Stimulated activated naive CD8-positive, alpha-beta T cell treated with anti-CD3 and anti-CD28 coated beads, Interleukin-15, Interleukin-2, amounts not matched to agents 100 ng/mL and 50 ng/mL, for 24 hours (primary cell): ENCODE measurements around the gene PTPRK.
"Not testable (repeated sequence)": the region's sequence is repeated elsewhere in the genome, so short reads cannot be mapped to it uniquely, and the experiment has no call there.

ENCODE experiments used
- H3K27ac Mint-ChIP-seq: one replicate; pipeline ENCODE4 v1.8.0; 2021; ENCODE audit warnings: mild to moderate bottlenecking, mixed read lengths
- H3K27me3 Mint-ChIP-seq: one replicate; pipeline ENCODE4 v1.8.0; 2021; ENCODE audit warnings: mixed read lengths
- H3K36me3 Mint-ChIP-seq: one replicate; pipeline ENCODE4 v1.8.0; 2021; ENCODE audit warnings: low read depth, mixed read lengths
- H3K4me1 Mint-ChIP-seq: one replicate; pipeline ENCODE4 v1.8.0; 2021; ENCODE audit warnings: low read depth, mixed read lengths
- H3K4me3 Mint-ChIP-seq: one replicate; pipeline ENCODE4 v1.8.0; 2021; ENCODE audit warnings: mild to moderate bottlenecking, mixed read lengths
- H3K9me3 Mint-ChIP-seq: one replicate; pipeline ENCODE4 v1.8.0; 2021; ENCODE audit warnings: mixed read lengths

PTPRK gene

GRCh38 chr6:128024046-128024445 is 496.4 kb downstream of the PTPRK start:
- H3K27ac Mint-ChIP-seq, result no peak overlapping the region
- H3K4me1 Mint-ChIP-seq, result peaks cover 25% of the 10 kb centered on the region
- peaks cover 5% of the 10 kb centered on the region for H3K36me3 Mint-ChIP-seq
- no peaks in the 10 kb centered on the region for H3K27me3 Mint-ChIP-seq
- no peaks in the 10 kb centered on the region for H3K9me3 Mint-ChIP-seq
- no peak overlapping the region for H3K4me3 Mint-ChIP-seq

GRCh38 chr6:128018821-128019220 is 501.6 kb downstream of the PTPRK start:
- H3K9me3 Mint-ChIP-seq, result no peaks in the 10 kb centered on the region
- H3K4me3 Mint-ChIP-seq, result no peak overlapping the region
- no peak overlapping the region for H3K27ac Mint-ChIP-seq
- H3K36me3 Mint-ChIP-seq, result peaks cover 8% of the 10 kb centered on the region
- H3K27me3 Mint-ChIP-seq, result no peaks in the 10 kb centered on the region
- H3K4me1 Mint-ChIP-seq, result peaks cover 28% of the 10 kb centered on the region

- no peak overlapping the region for H3K4me3 Mint-ChIP-seq
- peaks cover 33% of the 10 kb centered on the region for H3K4me1 Mint-ChIP-seq
- no peak overlapping the region for H3K27ac Mint-ChIP-seq
- H3K27me3 Mint-ChIP-seq, result no peaks in the 10 kb centered on the region
- no peaks in the 10 kb centered on the region for H3K9me3 Mint-ChIP-seq
- peaks cover 8% of the 10 kb centered on the region for H3K36me3 Mint-ChIP-seq
These were observed 503.1 kb downstream of the PTPRK start for GRCh38 chr6:128017288-128017687.

- Mint-ChIP-seq H3K27me3 (no peaks in the 10 kb centered on the region), H3K36me3 (no peaks in the 10 kb centered on the region), H3K4me3 (no peak overlapping the region), H3K4me1 (peaks cover 15% of the 10 kb centered on the region), H3K9me3 (no peaks in the 10 kb centered on the region), H3K27ac (no peak overlapping the region)
These were observed 512.7 kb downstream of the PTPRK start for GRCh38 chr6:128007658-128008057.

- no peaks in the 10 kb centered on the region for H3K36me3 Mint-ChIP-seq
- H3K4me3 Mint-ChIP-seq, result no peak overlapping the region
- no peak overlapping the region for H3K27ac Mint-ChIP-seq
- H3K9me3 Mint-ChIP-seq, result no peaks in the 10 kb centered on the region
- peaks cover 23% of the 10 kb centered on the region for H3K4me1 Mint-ChIP-seq
- H3K27me3 Mint-ChIP-seq, result no peaks in the 10 kb centered on the region
These were observed 515.4 kb downstream of the PTPRK start for GRCh38 chr6:128005009-128005408.

GRCh38 chr6:128000363-128000762 is 520.0 kb downstream of the PTPRK start:
- Mint-ChIP-seq H3K27ac (peak overlapping the region; percentile 43), H3K4me1 (peaks cover 67% of the 10 kb centered on the region), H3K9me3 (no peaks in the 10 kb centered on the region), H3K27me3 (no peaks in the 10 kb centered on the region), H3K4me3 (peak overlapping the region; percentile 52), H3K36me3 (no peaks in the 10 kb centered on the region)

- Mint-ChIP-seq H3K36me3 (no peaks in the 10 kb centered on the region), H3K4me1 (peaks cover 65% of the 10 kb centered on the region), H3K4me3 (no peak overlapping the region), H3K27me3 (no peaks in the 10 kb centered on the region), H3K27ac (peak overlapping the region; percentile 49), H3K9me3 (no peaks in the 10 kb centered on the region)
These were observed 521.4 kb downstream of the PTPRK start for GRCh38 chr6:127998985-127999384.

- H3K36me3 Mint-ChIP-seq, result no peaks in the 10 kb centered on the region
- peak overlapping the region; percentile 84 for H3K27ac Mint-ChIP-seq
- peak overlapping the region; percentile 63 for H3K4me3 Mint-ChIP-seq
- no peaks in the 10 kb centered on the region for H3K9me3 Mint-ChIP-seq
- H3K4me1 Mint-ChIP-seq, result peaks cover 66% of the 10 kb centered on the region
- no peaks in the 10 kb centered on the region for H3K27me3 Mint-ChIP-seq
These were observed 522.8 kb downstream of the PTPRK start for GRCh38 chr6:127997496-127998164.

- Mint-ChIP-seq H3K36me3 (peaks cover 3% of the 10 kb centered on the region), H3K4me1 (peaks cover 70% of the 10 kb centered on the region), H3K9me3 (no peaks in the 10 kb centered on the region), H3K4me3 (peak overlapping the region; percentile 63), H3K27me3 (no peaks in the 10 kb centered on the region), H3K27ac (peak overlapping the region; percentile 84)
These were observed 523.5 kb downstream of the PTPRK start for GRCh38 chr6:127996925-127997324.

GRCh38 chr6:127992144-127992543 is 528.3 kb downstream of the PTPRK start:
- peaks cover 36% of the 10 kb centered on the region for H3K36me3 Mint-ChIP-seq
- peaks cover 61% of the 10 kb centered on the region for H3K4me1 Mint-ChIP-seq
- H3K27me3 Mint-ChIP-seq, result no peaks in the 10 kb centered on the region
- H3K9me3 Mint-ChIP-seq, result no peaks in the 10 kb centered on the region
- H3K4me3 Mint-ChIP-seq, result peak overlapping the region; percentile 71
- H3K27ac Mint-ChIP-seq, result peak overlapping the region; percentile 81

GRCh38 chr6:127990074-127990473 is 530.3 kb downstream of the PTPRK start:
- Mint-ChIP-seq H3K4me1 (peaks cover 58% of the 10 kb centered on the region), H3K27ac (peak overlapping the region; percentile 16), H3K4me3 (no peak overlapping the region), H3K36me3 (peaks cover 47% of the 10 kb centered on the region), H3K27me3 (no peaks in the 10 kb centered on the region), H3K9me3 (no peaks in the 10 kb centered on the region)

GRCh38 chr6:127980996-127981395 is 539.4 kb downstream of the PTPRK start:
- no peaks in the 10 kb centered on the region for H3K27me3 Mint-ChIP-seq
- peaks cover 6% of the 10 kb centered on the region for H3K9me3 Mint-ChIP-seq
- H3K27ac Mint-ChIP-seq, result peak overlapping the region; percentile 80
- peak overlapping the region; percentile 65 for H3K4me3 Mint-ChIP-seq
- H3K36me3 Mint-ChIP-seq, result peaks cover 51% of the 10 kb centered on the region
- H3K4me1 Mint-ChIP-seq, result peaks cover 70% of the 10 kb centered on the region

- not testable (repeated sequence) for H3K27me3 Mint-ChIP-seq, H3K9me3 Mint-ChIP-seq
- peaks cover 48% of the 10 kb centered on the region for H3K36me3 Mint-ChIP-seq
- H3K27ac Mint-ChIP-seq, result peak overlapping the region; percentile 92
- H3K4me1 Mint-ChIP-seq, result peaks cover 71% of the 10 kb centered on the region
- H3K4me3 Mint-ChIP-seq, result peak overlapping the region; percentile 87
These were observed 542.2 kb downstream of the PTPRK start for GRCh38 chr6:127978185-127978584.

GRCh38 chr6:127976796-127977195 is 543.6 kb downstream of the PTPRK start:
- Mint-ChIP-seq H3K4me1 (peaks cover 77% of the 10 kb centered on the region), H3K4me3 (no peak overlapping the region), H3K36me3 (peaks cover 39% of the 10 kb centered on the region), H3K27ac (peak overlapping the region; percentile 56), H3K27me3 (no peaks in the 10 kb centered on the region), H3K9me3 (peaks cover 8% of the 10 kb centered on the region)

- Mint-ChIP-seq H3K36me3 (peaks cover 36% of the 10 kb centered on the region), H3K27ac (peak overlapping the region; percentile 27), H3K9me3 (peaks cover 8% of the 10 kb centered on the region), H3K27me3 (no peaks in the 10 kb centered on the region), H3K4me1 (peaks cover 80% of the 10 kb centered on the region), H3K4me3 (no peak overlapping the region)
These were observed 544.3 kb downstream of the PTPRK start for GRCh38 chr6:127976111-127976510.

GRCh38 chr6:127972815-127973214 is 547.6 kb downstream of the PTPRK start:
- peaks cover 32% of the 10 kb centered on the region for H3K36me3 Mint-ChIP-seq
- H3K9me3 Mint-ChIP-seq, result peaks cover 8% of the 10 kb centered on the region
- no peaks in the 10 kb centered on the region for H3K27me3 Mint-ChIP-seq
- peaks cover 90% of the 10 kb centered on the region for H3K4me1 Mint-ChIP-seq
- H3K4me3 Mint-ChIP-seq, result peak overlapping the region; percentile 87
- peak overlapping the region; percentile 96 for H3K27ac Mint-ChIP-seq
